CD14-positive monocyte (primary cell): ENCODE measurements around the gene CYP39A1. TPM values are rescaled to one million over a fixed set of nuclear protein-coding genes. Genes with fewer than 3 reads are reported as not detected.

Experiments
- DNase-seq, 3 donors: peaks; one replicate each; pipeline ENCODE4 v3.0.0-alpha.2; 2011 to 2022
- H2AFZ ChIP-seq: 2 replicates; pipeline ENCODE4 v1.6.0; 2012; ENCODE audit warnings: mild to moderate bottlenecking, low read depth, low read length, inconsistent platforms; ENCODE audit not compliant: insufficient read depth, poor library complexity, severe bottlenecking
- H3K27ac ChIP-seq, 2 donors: 1 replicate in 1 of 2; 2 replicates in 1 of 2; pipeline ENCODE4 v1.5.1; 2012 to 2013; ENCODE audit warnings: low read length in 2 of 2, control low read depth in 1 of 2, inconsistent platforms in 1 of 2, low read depth in 1 of 2, mild to moderate bottlenecking in 1 of 2
- H3K27me3 ChIP-seq, 2 donors: one replicate each; pipeline versions ENCODE4 v1.6.0 to v1.6.1; 2011 to 2013; ENCODE audit warnings: low read length in 2 of 2; ENCODE audit not compliant: control insufficient read depth in 2 of 2, insufficient read depth in 2 of 2
- H3K36me3 ChIP-seq, 2 donors: replicated peaks in 1 of 2; 1 replicate in 1 of 2; 2 replicates in 1 of 2; pipeline versions ENCODE4 v1.5.1 to v1.6.1; 2012 to 2013; ENCODE audit warnings: low read length in 2 of 2, control low read depth in 1 of 2, inconsistent platforms in 1 of 2, mild to moderate bottlenecking in 1 of 2; ENCODE audit not compliant: insufficient read depth in 2 of 2, control insufficient read depth in 1 of 2
- H3K4me1 ChIP-seq, 2 donors: 1 replicate in 1 of 2; 2 replicates in 1 of 2; pipeline versions ENCODE4 v1.5.1 to v1.6.1; 2012 to 2013; ENCODE audit warnings: low read length in 2 of 2, control low read depth in 1 of 2, inconsistent platforms in 1 of 2, mild to moderate bottlenecking in 1 of 2, moderate library complexity in 1 of 2; ENCODE audit not compliant: insufficient read depth in 2 of 2, control insufficient read depth in 1 of 2
- H3K4me2 ChIP-seq: replicated peaks from 2 replicates; pipeline ENCODE3; 2012; ENCODE audit warnings: low read length, moderate library complexity, mild to moderate bottlenecking; ENCODE audit not compliant: poor library complexity, severe bottlenecking; ENCODE audit errors: extremely low read depth
- H3K4me3 ChIP-seq, 3 experiments: fragments of 200-600 bp in 1 of 3; sonication (generic) in 1 of 3; replicated peaks in 1 of 3; 1 replicate in 2 of 3; 2 replicates in 1 of 3; pipeline ENCODE4 v1.5.1; 2011 to 2013; ENCODE audit warnings: low read length in 3 of 3, mild to moderate bottlenecking in 3 of 3, control low read depth in 2 of 3, low read depth in 2 of 3, inconsistent platforms in 1 of 3, moderate library complexity in 1 of 3
- H3K79me2 ChIP-seq: 2 replicates; pipeline ENCODE4 v1.6.0; 2012; ENCODE audit warnings: mild to moderate bottlenecking, control low read depth, inconsistent platforms, low read length, moderate library complexity; ENCODE audit not compliant: insufficient read depth
- H3K9ac ChIP-seq: 2 replicates; pipeline ENCODE4 v1.6.0; 2017; ENCODE audit warnings: low read length, mild to moderate bottlenecking; ENCODE audit not compliant: insufficient read depth, poor library complexity, severe bottlenecking
- H3K9me3 ChIP-seq, 2 donors: replicated peaks in 1 of 2; 1 replicate in 1 of 2; 2 replicates in 1 of 2; pipeline versions ENCODE4 v1.5.1 to v1.6.1; 2012 to 2013; ENCODE audit warnings: low read length in 2 of 2, control low read depth in 1 of 2; ENCODE audit not compliant: control insufficient read depth in 1 of 2, insufficient read depth in 1 of 2
- H4K20me1 ChIP-seq: 2 replicates; pipeline ENCODE4 v1.6.0; 2012; ENCODE audit warnings: mild to moderate bottlenecking, low read length, control low read depth, moderate library complexity; ENCODE audit not compliant: insufficient read depth
- H3K27ac Mint-ChIP-seq, 7 donors: one replicate each; pipeline ENCODE4 v1.8.0; 2020; ENCODE audit warnings: mild to moderate bottlenecking in 7 of 7, mixed read lengths in 7 of 7, moderate library complexity in 6 of 7, inconsistent platforms in 2 of 7
- H3K27me3 Mint-ChIP-seq, 3 donors: one replicate each; pipeline ENCODE4 v1.8.0; 2021 to 2022; ENCODE audit warnings: low read depth in 3 of 3, mild to moderate bottlenecking in 3 of 3, mixed read lengths in 3 of 3, moderate library complexity in 3 of 3, inconsistent platforms in 1 of 3
- H3K36me3 Mint-ChIP-seq, 2 donors: one replicate each; pipeline ENCODE4 v1.8.0; 2020; ENCODE audit warnings: mixed read lengths in 2 of 2, inconsistent platforms in 1 of 2, mild to moderate bottlenecking in 1 of 2
- H3K4me1 Mint-ChIP-seq: one replicate; pipeline ENCODE4 v1.8.0; 2020; ENCODE audit warnings: mild to moderate bottlenecking, mixed read lengths
- H3K4me3 Mint-ChIP-seq, 2 donors: one replicate each; pipeline ENCODE4 v1.8.0; 2020; ENCODE audit warnings: mild to moderate bottlenecking in 2 of 2, mixed read lengths in 2 of 2, moderate library complexity in 1 of 2
- H3K9me3 Mint-ChIP-seq, 7 donors: one replicate each; pipeline ENCODE4 v1.8.0; 2020 to 2022; ENCODE audit warnings: mixed read lengths in 7 of 7, mild to moderate bottlenecking in 6 of 7, moderate library complexity in 6 of 7, inconsistent platforms in 2 of 7
- WGBS: methylation state at CpG from one replicate; pipeline ENCODE4 v1.1.5; 2013; ENCODE audit warnings: missing lambda C conversion rate; ENCODE audit not compliant: insufficient coverage; 5-methylcytosine and 5-hydroxymethylcytosine counted together
- intact Hi-C, 2 donors: fragments of 100-400 bp; cut with micrococcal nuclease; formaldehyde crosslinking; loops; one replicate each; pipeline versions ENCODE4 v1.15.0 to v1.15.1; 2023
- polyA plus RNA-seq, 3 donors: library from polyadenylated mRNA; depleted of rRNA in 1 of 3; unstranded in 2 of 3; stranded (reverse) in 1 of 3; fragments of 300-500 nt in 2 of 3; fragments of >200 nt in 1 of 3; fragmentation: Illumina TruSeq in 2 of 3; gene quantifications; 1 replicate in 2 of 3; 2 replicates in 1 of 3; pipeline ENCODE4 v1.2.3, GENCODE V29; 2012 to 2021
- TF ChIP-seq, protein P1 (sequence below): fragments of 200-600 bp; IDR thresholded peaks from one replicate; pipeline ENCODE4 v1.8.0; 2022; ENCODE audit warnings: antibody characterized with exemption, mild to moderate bottlenecking

CYP39A1 gene
- polyA plus RNA-seq, 3 donors, result not detected

DNA sequence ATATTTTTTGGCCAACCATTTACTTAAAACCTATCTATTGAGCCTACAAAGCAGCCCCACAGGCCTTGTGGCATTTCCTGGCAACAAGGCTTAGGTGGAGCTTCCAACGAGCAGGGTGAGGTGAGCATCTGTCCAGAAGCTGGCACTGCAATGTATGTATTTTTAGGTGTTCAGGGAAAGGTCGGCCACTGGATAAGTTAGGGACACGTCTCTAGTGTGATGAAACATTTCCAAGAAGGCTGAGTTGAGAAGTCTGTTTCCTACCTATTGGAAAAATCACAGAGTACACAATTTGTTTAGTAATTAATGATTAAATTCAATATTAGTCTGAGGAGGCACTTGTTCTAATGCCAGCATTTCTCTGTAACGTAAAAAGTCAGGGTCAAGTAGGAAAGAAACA is 143.6 kb downstream of the CYP39A1 start:
- no peaks in the 10 kb centered on the region for H3K9me3 ChIP-seq
- no peaks in the 10 kb centered on the region for H3K27me3 ChIP-seq
- H3K4me1 ChIP-seq, result no peaks in the 10 kb centered on the region
- Mint-ChIP-seq H3K4me1 (no peaks in the 10 kb centered on the region), H3K27ac (no peak overlapping the region), H3K27me3 (peaks cover 0 to 1% (median 0%) of the 10 kb centered on the region in 3 donors), H3K9me3 (peaks cover 0 to 4% (median 0%) of the 10 kb centered on the region in 7 donors), H3K4me3 (no peak overlapping the region), H3K36me3 (no peaks in the 10 kb centered on the region)
- TF ChIP-seq, protein P1, sequence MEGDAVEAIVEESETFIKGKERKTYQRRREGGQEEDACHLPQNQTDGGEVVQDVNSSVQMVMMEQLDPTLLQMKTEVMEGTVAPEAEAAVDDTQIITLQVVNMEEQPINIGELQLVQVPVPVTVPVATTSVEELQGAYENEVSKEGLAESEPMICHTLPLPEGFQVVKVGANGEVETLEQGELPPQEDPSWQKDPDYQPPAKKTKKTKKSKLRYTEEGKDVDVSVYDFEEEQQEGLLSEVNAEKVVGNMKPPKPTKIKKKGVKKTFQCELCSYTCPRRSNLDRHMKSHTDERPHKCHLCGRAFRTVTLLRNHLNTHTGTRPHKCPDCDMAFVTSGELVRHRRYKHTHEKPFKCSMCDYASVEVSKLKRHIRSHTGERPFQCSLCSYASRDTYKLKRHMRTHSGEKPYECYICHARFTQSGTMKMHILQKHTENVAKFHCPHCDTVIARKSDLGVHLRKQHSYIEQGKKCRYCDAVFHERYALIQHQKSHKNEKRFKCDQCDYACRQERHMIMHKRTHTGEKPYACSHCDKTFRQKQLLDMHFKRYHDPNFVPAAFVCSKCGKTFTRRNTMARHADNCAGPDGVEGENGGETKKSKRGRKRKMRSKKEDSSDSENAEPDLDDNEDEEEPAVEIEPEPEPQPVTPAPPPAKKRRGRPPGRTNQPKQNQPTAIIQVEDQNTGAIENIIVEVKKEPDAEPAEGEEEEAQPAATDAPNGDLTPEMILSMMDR, result no peak
- H2AFZ ChIP-seq, result no peak overlapping the region
- H3K9ac ChIP-seq, result no peak overlapping the region
- H3K79me2 ChIP-seq, result no peaks in the 10 kb centered on the region
- no peaks in the 10 kb centered on the region for H4K20me1 ChIP-seq
- no peak overlapping the region for H3K4me2 ChIP-seq
- intact Hi-C loops, result no loop called here
- 83% methylated on average over 1 of the region's 4 CpGs for WGBS
- no peak overlapping the region for H3K4me3 ChIP-seq
- no peak for DNase-seq
- H3K27ac ChIP-seq, result no peak overlapping the region
- no peaks in the 10 kb centered on the region for H3K36me3 ChIP-seq

DNA sequence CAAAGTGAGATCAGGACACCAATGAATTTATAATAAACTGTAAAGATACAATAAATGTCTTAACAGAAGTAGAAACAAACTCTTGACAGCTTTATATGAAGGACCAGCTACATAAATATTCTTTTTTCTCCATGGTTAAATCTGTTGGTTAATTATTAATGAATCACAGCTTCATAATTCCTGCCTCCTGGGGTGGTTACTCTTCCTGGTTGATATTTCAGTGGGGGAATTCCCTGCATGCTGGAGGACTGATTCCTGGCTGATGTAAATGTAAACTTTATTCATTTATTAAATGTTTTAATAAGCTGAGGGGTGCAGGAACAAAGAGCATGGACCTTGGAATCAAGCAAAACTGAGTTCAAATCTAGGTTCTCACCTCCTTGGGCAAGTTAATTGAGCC is 145.2 kb downstream of the CYP39A1 start:
- Histone ChIP-seq H3K9ac (no peak overlapping the region), H3K36me3 (no peaks in the 10 kb centered on the region), H3K79me2 (no peaks in the 10 kb centered on the region), H4K20me1 (no peaks in the 10 kb centered on the region), H3K9me3 (no peaks in the 10 kb centered on the region), H3K4me3 (no peak overlapping the region), H3K27ac (no peak overlapping the region), H2AFZ (no peak overlapping the region), H3K4me1 (no peaks in the 10 kb centered on the region), H3K27me3 (no peaks in the 10 kb centered on the region), H3K4me2 (no peak overlapping the region)
- Mint-ChIP-seq H3K9me3 (peaks cover 0 to 4% (median 0%) of the 10 kb centered on the region in 7 donors), H3K27ac (no peak overlapping the region), H3K36me3 (no peaks in the 10 kb centered on the region), H3K27me3 (peaks cover 0 to 1% (median 0%) of the 10 kb centered on the region in 3 donors), H3K4me3 (no peak overlapping the region), H3K4me1 (no peaks in the 10 kb centered on the region)
- no peak for DNase-seq
- intact Hi-C loops, result no loop called here
- TF ChIP-seq, protein P1, result no peak
